Islet of Langerhans (tissue), 1 donor: Measurements from ENCODE around the gene KPNA2.
"Not testable (repeated sequence)": the region's sequence is repeated elsewhere in the genome, so short reads cannot be mapped to it uniquely, and the experiment has no call there.

Source experiments
- FAIRE-seq: peaks from one replicate; lab custom pipeline; 2011; peaks lifted over from hg19 to GRCh38; lab: Jason Lieb, UNC

KPNA2 gene

DNA sequence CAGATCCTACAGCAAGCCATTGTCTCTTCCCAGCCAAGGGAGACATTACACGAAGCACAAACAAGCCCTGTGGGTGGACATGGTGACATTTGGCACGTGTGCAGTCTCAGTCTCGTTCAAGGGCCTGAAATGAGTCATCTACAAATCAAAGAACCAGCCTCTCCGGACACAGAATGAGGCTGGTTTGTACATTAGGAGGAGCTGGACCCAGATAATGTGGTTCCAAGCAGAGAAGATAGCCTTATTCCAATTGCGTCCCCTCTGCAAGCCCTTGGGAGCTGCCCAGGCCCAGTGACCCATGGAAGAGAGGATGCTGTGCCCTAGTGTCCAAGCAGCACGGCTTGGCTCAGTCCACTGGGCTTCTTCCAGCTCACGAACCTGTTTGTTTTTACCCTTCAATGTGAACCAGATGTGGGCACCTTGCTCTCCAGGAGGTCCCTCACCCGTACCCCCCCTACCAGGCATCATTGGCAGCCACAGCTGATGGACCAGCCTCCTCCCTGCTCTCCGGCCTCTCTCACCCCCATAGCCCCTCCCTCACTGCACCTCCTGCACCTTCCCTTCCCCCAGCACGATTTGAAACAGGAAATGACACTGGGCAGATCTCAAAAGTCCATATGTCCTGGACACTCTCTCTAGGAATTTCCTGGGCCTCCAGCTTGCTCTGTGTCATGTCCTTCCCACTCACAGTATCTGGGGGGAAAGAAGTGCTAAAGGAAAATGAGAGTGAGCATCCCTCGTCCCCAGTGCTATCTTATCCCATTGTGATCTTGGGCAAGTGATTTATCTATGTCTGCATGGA is 26.2 kb downstream of the KPNA2 start:
- no peak for FAIRE-seq

DNA sequence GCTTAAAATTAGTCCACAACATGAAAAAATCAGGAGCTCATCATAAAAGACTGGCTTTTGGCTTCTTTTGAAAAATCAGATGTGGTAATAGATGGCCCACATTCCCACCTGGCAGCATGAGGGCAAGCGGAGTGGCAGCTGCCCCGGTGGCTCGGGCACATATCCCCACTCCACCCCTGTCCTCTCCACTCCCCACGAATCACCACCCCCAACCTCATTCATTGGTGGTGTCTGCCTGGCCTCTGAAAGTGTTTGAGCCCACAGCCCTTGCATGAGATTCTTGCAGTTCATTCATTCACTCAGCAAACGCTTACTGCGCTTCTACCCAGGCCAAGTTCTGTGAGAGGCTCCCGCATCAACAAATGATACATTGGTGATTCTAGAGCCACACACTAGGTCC is 29.8 kb downstream of the KPNA2 start:
- FAIRE-seq: not testable (repeated sequence)

DNA sequence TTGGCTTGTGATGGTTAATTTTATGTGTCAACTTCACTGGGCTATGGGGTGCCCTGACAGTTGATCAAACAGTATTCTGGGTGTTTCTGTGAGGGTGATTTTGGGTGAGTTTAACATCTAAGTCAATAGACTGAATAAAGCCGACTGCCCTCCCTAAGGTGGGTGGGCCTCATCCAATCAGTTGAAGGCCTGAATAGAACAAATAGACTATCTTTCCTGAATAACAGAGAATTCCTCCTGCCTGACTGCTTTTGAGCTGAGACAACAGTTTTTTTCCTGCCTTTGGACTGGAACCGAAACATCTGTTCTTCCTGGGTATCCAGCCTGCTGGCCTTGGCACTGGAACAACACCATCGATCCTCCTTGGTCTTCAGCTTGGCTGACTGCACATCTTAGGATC is 33.0 kb downstream of the KPNA2 start:
- FAIRE-seq: not testable (repeated sequence)

- FAIRE-seq: not testable (repeated sequence)
Observed at GRCh38 chr17:68070582-68071444, 35.3 kb downstream of the KPNA2 start.

- no peak for FAIRE-seq
Observed at GRCh38 chr17:68074279-68074678, 38.7 kb downstream of the KPNA2 start.

GRCh38 chr17:68075953-68076607 is 40.5 kb downstream of the KPNA2 start:
- not testable (repeated sequence) for FAIRE-seq

- not testable (repeated sequence) for FAIRE-seq
Observed at GRCh38 chr17:68077498-68077897, 42.0 kb downstream of the KPNA2 start.

GRCh38 chr17:68080411-68081150 is 45.0 kb downstream of the KPNA2 start:
- no peak for FAIRE-seq

- FAIRE-seq: not testable (repeated sequence)
Observed at GRCh38 chr17:68081305-68082265, 46.0 kb downstream of the KPNA2 start.

- FAIRE-seq: no peak
Observed at GRCh38 chr17:68085771-68086381, 50.3 kb downstream of the KPNA2 start.

GRCh38 chr17:68086666-68087065 is 51.1 kb downstream of the KPNA2 start:
- not testable (repeated sequence) for FAIRE-seq

GRCh38 chr17:68087131-68087623 is 51.6 kb downstream of the KPNA2 start:
- FAIRE-seq: not testable (repeated sequence)

DNA sequence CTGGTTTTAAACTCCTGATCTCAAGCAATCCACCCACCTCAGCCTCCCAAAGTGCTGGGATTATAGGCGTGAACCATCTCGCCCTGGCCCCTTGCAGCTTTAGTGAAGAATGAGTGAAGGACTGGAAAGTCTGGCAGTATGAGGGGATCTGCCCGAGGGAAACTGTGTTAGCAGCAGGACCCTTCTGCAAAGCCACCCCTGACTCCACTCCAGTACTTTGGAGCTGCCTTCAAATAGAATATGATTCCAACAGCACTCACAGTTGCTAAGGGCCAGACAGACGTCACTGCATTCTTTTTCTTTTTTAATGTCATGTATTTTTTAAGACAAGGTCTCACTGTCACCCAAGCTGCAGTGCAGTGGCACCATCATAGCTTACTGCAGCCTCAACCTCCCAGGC is 52.3 kb downstream of the KPNA2 start:
- no peak for FAIRE-seq

DNA sequence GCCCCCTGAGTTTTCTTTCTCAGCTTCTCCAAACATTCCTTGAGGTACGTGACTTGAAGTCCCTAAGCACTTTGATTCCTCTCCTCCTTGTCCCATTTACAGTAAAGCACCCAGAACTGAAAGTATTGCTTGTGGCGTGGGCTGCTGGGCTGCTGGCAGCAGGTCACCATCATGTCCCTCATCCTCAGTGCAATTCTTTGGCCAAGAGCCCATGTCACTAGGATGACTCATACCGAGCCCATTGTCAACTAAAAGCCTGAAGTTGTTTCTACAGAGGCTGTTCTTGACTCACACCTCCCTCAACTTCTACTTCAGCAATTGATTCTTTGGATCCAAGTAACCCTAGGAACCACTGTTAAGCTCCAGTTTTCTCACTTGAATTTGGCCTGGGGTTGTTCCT is 54.3 kb downstream of the KPNA2 start:
- no peak for FAIRE-seq

GRCh38 chr17:68094481-68095078 is 59.0 kb downstream of the KPNA2 start:
- FAIRE-seq: no peak

- FAIRE-seq: no peak
Observed at GRCh38 chr17:68095205-68095811, 59.8 kb downstream of the KPNA2 start.

DNA sequence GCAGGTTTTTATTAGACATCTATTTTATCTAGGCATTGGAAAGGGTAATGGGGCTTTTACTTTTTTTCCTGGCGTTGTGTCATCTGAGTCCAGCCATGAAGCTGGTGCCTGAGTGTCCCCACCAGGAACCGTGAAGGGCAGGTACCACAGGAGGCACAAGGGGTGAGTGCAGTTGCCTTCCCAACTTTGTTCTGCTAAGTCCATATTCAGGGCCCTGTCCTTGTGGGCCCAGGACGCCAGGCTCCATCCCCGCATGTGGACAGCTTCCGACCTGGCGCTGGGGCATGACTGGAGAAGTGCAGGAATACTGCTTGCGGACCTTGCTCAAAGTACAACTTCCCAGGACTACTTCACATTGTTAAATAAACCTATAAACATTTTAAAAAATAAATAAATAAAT is 60.6 kb downstream of the KPNA2 start:
- no peak for FAIRE-seq
